A673 (cell line): ENCODE results near the gene ZBTB45.

Experiments
- EZH2 ChIP-seq: fragments of 200-600 bp; sonication (generic); IDR thresholded peaks from 2 replicates; pipeline ENCODE4 v1.6.1; 2017; ENCODE audit warnings: borderline replicate concordance, low read depth, mild to moderate bottlenecking, mixed read lengths, antibody characterized with exemption, low read length; ENCODE audit not compliant: poor library complexity, severe bottlenecking
- TF ChIP-seq, protein P1 (sequence below): fragments of 300-800, 200-600 bp; sonication (generic); conservative IDR thresholded peaks from 2 replicates; pipeline ENCODE4 v1.5.1; 2017; ENCODE audit warnings: low read depth, mild to moderate bottlenecking, antibody characterized with exemption, low read length, moderate library complexity, mixed read lengths

- TF ChIP-seq, protein P1, sequence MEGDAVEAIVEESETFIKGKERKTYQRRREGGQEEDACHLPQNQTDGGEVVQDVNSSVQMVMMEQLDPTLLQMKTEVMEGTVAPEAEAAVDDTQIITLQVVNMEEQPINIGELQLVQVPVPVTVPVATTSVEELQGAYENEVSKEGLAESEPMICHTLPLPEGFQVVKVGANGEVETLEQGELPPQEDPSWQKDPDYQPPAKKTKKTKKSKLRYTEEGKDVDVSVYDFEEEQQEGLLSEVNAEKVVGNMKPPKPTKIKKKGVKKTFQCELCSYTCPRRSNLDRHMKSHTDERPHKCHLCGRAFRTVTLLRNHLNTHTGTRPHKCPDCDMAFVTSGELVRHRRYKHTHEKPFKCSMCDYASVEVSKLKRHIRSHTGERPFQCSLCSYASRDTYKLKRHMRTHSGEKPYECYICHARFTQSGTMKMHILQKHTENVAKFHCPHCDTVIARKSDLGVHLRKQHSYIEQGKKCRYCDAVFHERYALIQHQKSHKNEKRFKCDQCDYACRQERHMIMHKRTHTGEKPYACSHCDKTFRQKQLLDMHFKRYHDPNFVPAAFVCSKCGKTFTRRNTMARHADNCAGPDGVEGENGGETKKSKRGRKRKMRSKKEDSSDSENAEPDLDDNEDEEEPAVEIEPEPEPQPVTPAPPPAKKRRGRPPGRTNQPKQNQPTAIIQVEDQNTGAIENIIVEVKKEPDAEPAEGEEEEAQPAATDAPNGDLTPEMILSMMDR, result no peak
- TF ChIP-seq EZH2, result no peak
These were observed 40.3 kb downstream of the ZBTB45 start for GRCh38 chr19:58479303-58479702.
